Fibroblast of mammary gland (primary cell): Measurements from ENCODE around the gene CEP72.
"Not testable (repeated sequence)": the region's sequence is repeated elsewhere in the genome, so short reads cannot be mapped to it uniquely, and the experiment has no call there.

Experiments
- DNase-seq: peaks from one replicate; pipeline ENCODE4 v3.0.0-alpha.2; 2010; ENCODE audit warnings: low read depth
- H3K4me3 ChIP-seq: 2 replicates; pipeline ENCODE4 v1.5.1; 2011; ENCODE audit warnings: low read depth, mild to moderate bottlenecking, low read length, moderate library complexity; ENCODE audit not compliant: control insufficient read depth

Gene CEP72

GRCh38 chr5:696753-697702 lies 84.9 kb downstream of the CEP72 start:
- not testable (repeated sequence) for DNase-seq, H3K4me3 ChIP-seq
